Upper lobe of left lung (tissue), 6 donors: Measurements from ENCODE around the gene HDHD5. TPM values are rescaled to one million over a fixed set of nuclear protein-coding genes. Genes with fewer than 3 reads are reported as not detected.

Experiments
- ATAC-seq, 2 donors: fragments of 200-7000 bp; cut with Tn5 transposase; one replicate each; pipeline ENCODE4 v1.9.1; 2022; ENCODE audit warnings: mild to moderate bottlenecking in 2 of 2, moderate library complexity in 2 of 2; ENCODE audit not compliant: low FRiP score in 2 of 2
- DNase-seq, 2 donors: peaks; one replicate each; pipeline ENCODE4 v3.0.0-alpha.2; 2019 to 2020
- H3K27ac ChIP-seq, 4 donors: fragments of 200-600 bp; sonication (generic); one replicate each; pipeline ENCODE4 v1.5.1; 2016 to 2019
- H3K27me3 ChIP-seq, 4 donors: fragments of 200-600 bp; sonication (generic); one replicate each; pipeline ENCODE4 v1.5.1; 2017 to 2019
- H3K36me3 ChIP-seq, 4 donors: fragments of 200-600 bp; sonication (generic); one replicate each; pipeline ENCODE4 v1.5.1; 2016 to 2019
- H3K4me1 ChIP-seq, 4 donors: fragments of 200-600 bp; sonication (generic); one replicate each; pipeline ENCODE4 v1.5.1; 2018 to 2019
- H3K4me3 ChIP-seq, 4 donors: fragments of 200-600 bp; sonication (generic); one replicate each; pipeline ENCODE4 v1.5.1; 2017 to 2019; ENCODE audit warnings: mild to moderate bottlenecking in 2 of 4, moderate library complexity in 1 of 4
- H3K9me3 ChIP-seq, 4 donors: fragments of 200-600 bp; sonication (generic); one replicate each; pipeline ENCODE4 v1.5.1; 2018 to 2019
- EP300 ChIP-seq, 4 donors: sonication (generic); formaldehyde crosslinking; IDR thresholded peaks; one replicate each; pipeline ENCODE4 v1.5.1; 2017; ENCODE audit warnings: antibody characterized with exemption in 4 of 4, control low read depth in 2 of 4
- POLR2A ChIP-seq, 4 donors: fragments of 450-650 bp; IDR thresholded peaks; one replicate each; pipeline ENCODE4 v1.5.1; 2016 to 2017; ENCODE audit warnings: antibody characterized with exemption in 4 of 4, mild to moderate bottlenecking in 2 of 4
- POLR2AphosphoS5 ChIP-seq, 2 donors: sonication (generic); formaldehyde crosslinking; IDR thresholded peaks; one replicate each; pipeline ENCODE4 v1.5.1; 2017; ENCODE audit warnings: antibody characterized with exemption in 2 of 2
- WGBS, 2 donors: methylation state at CpG; one replicate each; pipeline ENCODE4 v1.1.5; 2017 to 2018; 5-methylcytosine and 5-hydroxymethylcytosine counted together
- total RNA-seq, 6 donors: library from RNA; depleted of rRNA in 4 of 6; stranded (reverse); fragments of >200 nt in 4 of 6; gene quantifications; one replicate each; pipeline versions ENCODE4 v1.1.0 to v1.2.1, GENCODE V29; 2016 to 2021
- TF ChIP-seq, protein P1 (sequence below), 6 experiments: fragments of 450-650 bp in 4 of 6; fragments of 200-600 bp in 2 of 6; sonication (generic) in 2 of 6; IDR thresholded peaks; one replicate each; pipeline ENCODE4 v1.5.1; 2016 to 2019; ENCODE audit warnings: antibody characterized with exemption in 6 of 6
- donor health status: DM: no; HTN: no; CAD: no; lungs with moderate emphysema.
- donor health status: DM: no; HTN: yes; CAD: no; lungs with severe emphysema.

The HDHD5 gene
- total RNA-seq, 6 donors from 2014 or later = 28.0 to 47.1 (median 34.3) TPM

DNA sequence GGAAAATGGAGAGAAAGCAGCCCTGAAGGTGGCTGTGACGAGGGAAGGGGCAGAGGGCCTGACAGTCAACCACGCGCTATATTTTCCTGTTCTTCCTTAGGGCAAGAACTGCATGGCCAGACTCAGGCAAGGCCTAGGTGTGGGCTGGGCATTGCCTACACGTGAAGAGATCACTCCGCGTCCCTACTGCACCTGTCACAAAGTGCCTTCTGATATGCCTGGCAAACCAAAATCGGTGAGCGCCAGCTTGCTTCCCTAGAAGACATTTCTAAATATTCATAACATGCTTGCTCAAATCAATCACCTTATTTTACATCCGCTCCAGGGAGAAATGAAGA lies 44.2 kb downstream of the HDHD5 start:
- no peak for TF ChIP-seq EP300 (IDR thresholded peaks at IDR 0.05)
- TF ChIP-seq POLR2A (IDR thresholded peaks at IDR 0.05) = no peak
- TF ChIP-seq POLR2AphosphoS5 (IDR thresholded peaks at IDR 0.05) = no peak
- TF ChIP-seq, protein P1, sequence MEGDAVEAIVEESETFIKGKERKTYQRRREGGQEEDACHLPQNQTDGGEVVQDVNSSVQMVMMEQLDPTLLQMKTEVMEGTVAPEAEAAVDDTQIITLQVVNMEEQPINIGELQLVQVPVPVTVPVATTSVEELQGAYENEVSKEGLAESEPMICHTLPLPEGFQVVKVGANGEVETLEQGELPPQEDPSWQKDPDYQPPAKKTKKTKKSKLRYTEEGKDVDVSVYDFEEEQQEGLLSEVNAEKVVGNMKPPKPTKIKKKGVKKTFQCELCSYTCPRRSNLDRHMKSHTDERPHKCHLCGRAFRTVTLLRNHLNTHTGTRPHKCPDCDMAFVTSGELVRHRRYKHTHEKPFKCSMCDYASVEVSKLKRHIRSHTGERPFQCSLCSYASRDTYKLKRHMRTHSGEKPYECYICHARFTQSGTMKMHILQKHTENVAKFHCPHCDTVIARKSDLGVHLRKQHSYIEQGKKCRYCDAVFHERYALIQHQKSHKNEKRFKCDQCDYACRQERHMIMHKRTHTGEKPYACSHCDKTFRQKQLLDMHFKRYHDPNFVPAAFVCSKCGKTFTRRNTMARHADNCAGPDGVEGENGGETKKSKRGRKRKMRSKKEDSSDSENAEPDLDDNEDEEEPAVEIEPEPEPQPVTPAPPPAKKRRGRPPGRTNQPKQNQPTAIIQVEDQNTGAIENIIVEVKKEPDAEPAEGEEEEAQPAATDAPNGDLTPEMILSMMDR (IDR thresholded peaks at IDR 0.05) = no peak
- no peaks in the 10 kb centered on the region for H3K9me3 ChIP-seq
- WGBS, 2 donors = 80 to 83% methylated on average over 9 of the region's 9 CpGs
- peaks cover under 1 to 11% (median 2%) of the 10 kb centered on the region in 4 donors for H3K36me3 ChIP-seq
- peaks cover 6 to 37% (median 25%) of the 10 kb centered on the region in 4 donors for H3K4me1 ChIP-seq
- no peak for DNase-seq
- H3K4me3 ChIP-seq = no peak overlapping the region
- no peak for ATAC-seq
- peaks cover 0 to 6% (median 2%) of the 10 kb centered on the region in 4 donors for H3K27me3 ChIP-seq
- no peak overlapping the region for H3K27ac ChIP-seq

DNA sequence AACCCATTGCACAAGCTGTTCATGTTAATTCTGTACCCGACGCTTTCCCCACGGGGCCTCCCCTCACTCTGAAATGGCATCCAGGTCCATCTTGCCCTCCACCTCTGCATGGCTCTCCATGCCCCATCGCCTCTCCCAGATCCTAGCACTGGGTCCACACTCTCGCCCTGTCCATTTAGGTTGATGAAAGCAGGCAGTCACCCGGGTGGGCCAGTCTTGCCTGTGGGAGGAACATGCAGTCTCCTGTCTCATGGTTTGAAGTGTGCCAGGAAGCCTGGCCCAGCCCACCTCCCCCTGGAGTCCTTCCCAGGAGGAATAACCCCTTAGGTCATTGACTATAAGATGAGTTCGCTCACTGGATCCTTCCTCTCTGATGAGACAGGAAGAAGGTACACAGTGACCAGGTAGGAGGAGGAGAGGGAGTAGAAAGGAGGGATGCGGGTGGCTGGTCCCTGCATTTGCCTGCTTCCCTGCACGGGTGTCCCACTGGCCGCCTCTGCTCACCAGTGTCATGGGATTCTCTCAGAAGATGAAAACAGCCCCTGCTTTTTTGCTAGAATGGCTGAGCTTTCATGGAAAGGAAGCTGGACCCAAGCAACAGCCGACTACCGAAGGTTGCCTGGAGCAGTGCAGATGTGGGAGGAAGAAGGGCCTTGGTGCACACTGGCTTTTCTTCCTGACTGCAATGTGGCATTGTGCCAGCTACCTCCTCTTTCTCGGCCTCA lies 44.7 kb downstream of the HDHD5 start:
- Histone ChIP-seq H3K9me3 (no peaks in the 10 kb centered on the region), H3K27me3 (peaks cover 0 to under 1% (median 0%) of the 10 kb centered on the region in 4 donors), H3K27ac (no peak overlapping the region), H3K4me1 (peaks cover 6 to 33% (median 20%) of the 10 kb centered on the region in 4 donors), H3K36me3 (peaks cover 3 to 17% (median 7%) of the 10 kb centered on the region in 4 donors), H3K4me3 (no peak overlapping the region)
- TF ChIP-seq POLR2A (IDR thresholded peaks at IDR 0.05) = no peak
- no peak for TF ChIP-seq POLR2AphosphoS5 (IDR thresholded peaks at IDR 0.05)
- TF ChIP-seq EP300 (IDR thresholded peaks at IDR 0.05) = no peak
- TF ChIP-seq, protein P1 (IDR thresholded peaks at IDR 0.05) = no peak
- no peak for ATAC-seq
- DNase-seq = no peak
- WGBS, 2 donors = 65 to 70% methylated on average over 12 to 13 of the region's 13 CpGs

DNA sequence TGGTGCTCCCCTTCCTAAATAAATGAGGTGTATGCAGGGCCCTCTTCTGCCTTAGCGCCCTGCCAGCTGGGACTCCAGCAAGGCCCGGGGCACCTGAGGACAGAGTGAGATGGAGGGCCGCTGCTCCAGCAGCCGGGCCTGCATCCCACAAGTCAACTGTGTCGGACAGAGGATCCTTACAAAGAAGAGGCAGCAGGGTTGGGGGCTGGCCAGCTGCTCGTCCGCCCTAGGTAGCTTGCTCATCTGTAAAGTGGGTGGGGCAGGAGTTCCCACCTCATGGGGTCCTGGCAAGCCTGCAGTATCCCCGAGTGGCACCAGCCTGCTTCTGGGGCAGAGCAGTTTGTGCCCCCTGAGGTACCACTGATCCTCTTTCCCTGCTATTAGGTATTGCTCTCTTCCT lies 45.5 kb downstream of the HDHD5 start:
- no peak for DNase-seq
- Histone ChIP-seq H3K27me3 (no peaks in the 10 kb centered on the region), H3K36me3 (peaks cover 11 to 24% (median 14%) of the 10 kb centered on the region in 4 donors), H3K27ac (no peak overlapping the region), H3K4me3 (no peak overlapping the region), H3K4me1 (peaks cover 6 to 30% (median 19%) of the 10 kb centered on the region in 4 donors), H3K9me3 (no peaks in the 10 kb centered on the region)
- no peak for ATAC-seq
- WGBS, 2 donors = 80 to 96% methylated on average over 4 to 5 of the region's 8 CpGs
- no peak for TF ChIP-seq POLR2AphosphoS5 (IDR thresholded peaks at IDR 0.05)

DNA sequence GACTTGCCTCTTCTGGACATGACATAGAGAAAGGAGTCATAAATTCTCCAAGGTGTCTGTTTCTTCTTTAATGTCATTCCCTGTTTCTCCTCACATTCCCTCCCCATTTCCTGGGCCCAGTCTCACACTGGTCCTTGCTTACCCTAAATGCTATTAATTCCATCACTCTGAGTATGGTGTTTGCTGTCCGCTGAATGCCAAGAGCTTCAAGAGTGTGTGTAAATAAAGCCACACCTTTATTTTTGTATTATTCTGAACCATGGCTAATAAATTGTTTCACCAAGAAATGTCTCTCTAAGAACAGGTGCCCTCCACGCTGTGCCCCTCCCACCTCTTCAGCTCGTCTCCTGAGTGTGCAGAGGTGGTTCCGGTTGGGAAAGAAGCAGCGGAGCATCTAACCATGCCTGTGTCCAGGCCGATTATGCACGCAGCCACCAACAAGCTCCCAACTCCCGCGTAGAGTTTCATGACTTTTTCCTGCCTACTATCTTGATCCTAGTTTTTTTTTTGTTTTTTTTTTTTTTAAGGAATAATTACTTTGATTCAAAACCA lies 46.5 kb downstream of the HDHD5 start:
- WGBS, 2 donors = 65 to 67% methylated on average over 9 of the region's 9 CpGs
- no peak for TF ChIP-seq POLR2AphosphoS5 (IDR thresholded peaks at IDR 0.05)
- no peak for TF ChIP-seq EP300 (IDR thresholded peaks at IDR 0.05)
- no peak for TF ChIP-seq POLR2A (IDR thresholded peaks at IDR 0.05)
- TF ChIP-seq, protein P1 (IDR thresholded peaks at IDR 0.05) = no peak
- Histone ChIP-seq H3K4me1 (peaks cover 0 to 27% (median 15%) of the 10 kb centered on the region in 4 donors), H3K27me3 (no peaks in the 10 kb centered on the region), H3K9me3 (no peaks in the 10 kb centered on the region), H3K27ac (no peak overlapping the region), H3K36me3 (peaks cover 13 to 34% (median 24%) of the 10 kb centered on the region in 4 donors), H3K4me3 (no peak overlapping the region)
- DNase-seq = no peak
- ATAC-seq = no peak

DNA sequence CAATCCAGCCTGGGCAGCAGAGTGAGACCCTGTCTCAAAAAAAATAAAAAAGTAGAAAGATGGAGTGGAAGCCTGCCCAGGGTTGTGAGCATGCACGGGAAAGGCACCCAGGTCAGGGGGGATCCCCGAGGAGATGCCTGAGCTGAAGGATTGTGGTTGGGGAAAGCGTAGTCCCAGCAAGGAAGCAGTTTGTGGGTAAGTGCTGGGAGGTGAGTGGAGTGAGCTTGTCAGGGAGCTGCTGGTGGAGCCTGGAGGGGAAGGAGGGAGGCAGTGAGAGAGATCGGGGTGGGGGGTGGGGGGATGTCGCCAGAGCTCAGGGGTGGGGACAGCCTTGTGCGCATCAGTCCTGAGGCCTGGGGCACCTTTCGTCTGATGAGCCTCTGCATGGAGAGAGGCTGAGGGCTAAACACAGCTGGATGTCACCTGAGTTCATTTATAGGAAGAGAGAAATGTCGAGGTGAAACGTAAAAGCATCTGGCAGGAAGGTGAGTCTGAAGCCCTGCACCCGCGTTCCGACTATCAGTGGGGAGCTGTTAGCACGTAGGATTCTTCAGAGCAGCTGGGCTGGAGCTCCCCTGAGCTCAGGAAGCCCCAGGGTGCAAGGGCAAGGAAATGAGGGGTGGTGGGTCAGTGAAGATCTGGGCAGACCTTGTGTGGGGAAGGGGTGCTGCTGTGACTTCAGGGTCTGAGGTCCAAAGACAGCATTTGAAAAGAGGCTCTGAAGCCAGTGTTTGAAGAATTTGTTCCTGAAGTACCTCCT lies 48.1 kb downstream of the HDHD5 start:
- ATAC-seq (no peak), DNase-seq (no peak)
- Histone ChIP-seq H3K9me3 (no peaks in the 10 kb centered on the region), H3K4me1 (peaks cover 0 to 13% (median 6%) of the 10 kb centered on the region in 4 donors), H3K27me3 (no peaks in the 10 kb centered on the region), H3K4me3 (no peak overlapping the region), H3K27ac (no peak overlapping the region), H3K36me3 (peaks cover 13 to 50% (median 37%) of the 10 kb centered on the region in 4 donors)
- TF ChIP-seq POLR2AphosphoS5 (IDR thresholded peaks at IDR 0.05) (no peak), POLR2A (IDR thresholded peaks at IDR 0.05) (no peak), EP300 (IDR thresholded peaks at IDR 0.05) (no peak)
- TF ChIP-seq, protein P1 (IDR thresholded peaks at IDR 0.05) = no peak
- WGBS, 2 donors = 85 to 92% methylated on average over 11 to 13 of the region's 13 CpGs
